GM12878 (cell line): ENCODE results near the gene RAP1B. TPM values are rescaled to one million over a fixed set of nuclear protein-coding genes. Genes with fewer than 3 reads are reported as not detected.

ENCODE experiments used
- ATAC-seq: fragments of 200-7000 bp; cut with Tn5 transposase; 3 replicates; pipeline ENCODE4 v1.9.1; 2020; ENCODE audit warnings: mild to moderate bottlenecking, moderate library complexity
- BruUV-seq: library from RNA; stranded (reverse); fragments of 400-500 nt; replicated peaks from 2 replicates; lab custom pipeline; 2021; lab: Mats Ljungman, UMichigan
- CTCF ChIA-PET: fragments of 300-600 bp; sonication (Branson Sonifier 250); formaldehyde crosslinking; extraction: SDS; loops from one replicate; lab custom pipeline; 2021; ENCODE audit warnings: inconsistent platforms; lab: Yijun Ruan, JAX
- POLR2A ChIA-PET: fragments of 350-600 bp; formaldehyde crosslinking; extraction: SDS; loops from one replicate; lab custom pipeline; 2021; ENCODE audit warnings: inconsistent platforms; lab: Charles Lee
- RAD21 ChIA-PET: fragments of 300-600 bp; sonication (Branson Sonifier 250); formaldehyde crosslinking; loops from one replicate; lab custom pipeline; 2023; ENCODE audit warnings: antibody characterized with exemption; ENCODE audit not compliant: unreplicated experiment; lab: Charles Lee
- SMC1A ChIA-PET: fragments of 300-600 bp; sonication (Branson Sonifier 250); formaldehyde crosslinking; loops from one replicate; lab custom pipeline; 2023; ENCODE audit not compliant: unreplicated experiment, uncharacterized antibody; lab: Charles Lee
- DNase-seq: peaks from one replicate; pipeline ENCODE4 v3.0.0-alpha.2; 2011; ENCODE audit warnings: low read depth, low spot score
- FAIRE-seq: peaks from 3 replicates; lab custom pipeline; 2011; peaks lifted over from hg19 to GRCh38; lab: Jason Lieb, UNC
- H2AFZ ChIP-seq: 2 replicates; pipeline ENCODE4 v1.6.0; 2011; ENCODE audit warnings: low read depth, low read length, control low read depth; ENCODE audit not compliant: control insufficient read depth
- H3K27ac ChIP-seq: 2 replicates; pipeline ENCODE4 v1.5.1; 2011; ENCODE audit warnings: control low read depth; ENCODE audit not compliant: control insufficient read depth, insufficient read depth
- H3K27me3 ChIP-seq, 2 experiments: replicated peaks in 1 of 2; 2 replicates each; pipeline versions ENCODE4 v1.6.0 to v1.6.1; 2011; ENCODE audit warnings: low read length in 1 of 2; ENCODE audit not compliant: control insufficient read depth in 2 of 2, insufficient read depth in 2 of 2
- H3K36me3 ChIP-seq, 2 experiments: 2 replicates each; pipeline ENCODE4 v1.5.1; 2011; ENCODE audit warnings: low read length in 1 of 2; ENCODE audit not compliant: control insufficient read depth in 2 of 2, insufficient read depth in 2 of 2
- H3K4me1 ChIP-seq: 2 replicates; pipeline ENCODE4 v1.6.1; 2011; ENCODE audit warnings: mild to moderate bottlenecking, low read length, moderate library complexity, mixed read lengths; ENCODE audit not compliant: control insufficient read depth, insufficient read depth
- H3K4me2 ChIP-seq: 2 replicates; pipeline ENCODE4 v1.6.0; 2011; ENCODE audit warnings: control low read depth; ENCODE audit not compliant: control insufficient read depth, insufficient read depth
- H3K4me3 ChIP-seq: fragments of 200-600 bp; sonication (generic); 2 replicates; pipeline ENCODE4 v1.5.1; 2016
- H3K79me2 ChIP-seq: 2 replicates; pipeline ENCODE4 v1.6.0; 2011; ENCODE audit warnings: low read length; ENCODE audit not compliant: control insufficient read depth, insufficient read depth
- H3K9ac ChIP-seq: 2 replicates; pipeline ENCODE4 v1.8.0; 2011; ENCODE audit warnings: low read length, control low read depth, mixed read lengths; ENCODE audit not compliant: control insufficient read depth, insufficient read depth
- H3K9me3 ChIP-seq: replicated peaks from 3 replicates; pipeline ENCODE4 v1.5.1; 2011; ENCODE audit warnings: mild to moderate bottlenecking, low read length; ENCODE audit not compliant: control insufficient read depth, insufficient read depth
- H4K20me1 ChIP-seq: 2 replicates; pipeline ENCODE4 v1.6.0; 2011; ENCODE audit not compliant: control insufficient read depth, insufficient read depth
- ATF2 ChIP-seq: IDR thresholded peaks from 2 replicates; pipeline ENCODE4 v1.6.1; 2012; ENCODE audit warnings: low read length, inconsistent platforms
- BCL11A ChIP-seq: IDR thresholded peaks from 2 replicates; pipeline ENCODE4 v1.6.1; 2011; ENCODE audit warnings: low read depth, low read length
- ETV6 ChIP-seq, 2 experiments: fragments of 450-650 bp in 1 of 2; IDR thresholded peaks in 1 of 2; conservative IDR thresholded peaks in 1 of 2; 2 replicates each; pipeline ENCODE4 v1.6.1; 2014; ENCODE audit warnings: antibody characterized with exemption in 1 of 2, borderline replicate concordance in 1 of 2, low read depth in 1 of 2, mild to moderate bottlenecking in 1 of 2, moderate library complexity in 1 of 2
- FOXM1 ChIP-seq: IDR thresholded peaks from 2 replicates; pipeline ENCODE4 v1.6.1; 2012; ENCODE audit warnings: low read depth, mild to moderate bottlenecking, inconsistent platforms, low read length, moderate library complexity
- GATAD2B ChIP-seq: fragments of 450-650 bp; conservative IDR thresholded peaks from 2 replicates; pipeline ENCODE4 v1.6.1; 2017; ENCODE audit warnings: low read depth, mild to moderate bottlenecking, moderate library complexity
- HDAC2 ChIP-seq: fragments of 200-600 bp; sonication (generic); IDR thresholded peaks from 2 replicates; pipeline ENCODE4 v1.6.1; 2017
- IKZF1 ChIP-seq: fragments of 450-650 bp; conservative IDR thresholded peaks from 2 replicates; pipeline ENCODE4 v1.6.1; 2017; ENCODE audit warnings: antibody characterized with exemption, mild to moderate bottlenecking
- IKZF2 ChIP-seq, 2 experiments: fragments of 450-650 bp; IDR thresholded peaks; 2 replicates each; pipeline ENCODE4 v1.6.1; 2017; ENCODE audit warnings: mild to moderate bottlenecking in 2 of 2, moderate library complexity in 2 of 2
- MLLT1 ChIP-seq: fragments of 450-650 bp; IDR thresholded peaks from 2 replicates; pipeline ENCODE4 v1.6.1; 2016; ENCODE audit warnings: mild to moderate bottlenecking
- NBN ChIP-seq: fragments of 450-650 bp; IDR thresholded peaks from 2 replicates; pipeline ENCODE4 v1.6.1; 2016
- NFXL1 ChIP-seq: fragments of 450-650 bp; IDR thresholded peaks from 2 replicates; pipeline ENCODE4 v1.6.1; 2017; ENCODE audit warnings: antibody characterized with exemption, mild to moderate bottlenecking, borderline replicate concordance
- NKRF ChIP-seq: fragments of 450-650 bp; conservative IDR thresholded peaks from 2 replicates; pipeline ENCODE4 v1.6.1; 2017; ENCODE audit warnings: mild to moderate bottlenecking, moderate library complexity
- POLR2AphosphoS5 ChIP-seq: IDR thresholded peaks from 2 replicates; pipeline ENCODE4 v1.6.1; 2011; ENCODE audit warnings: mild to moderate bottlenecking, low read length, inconsistent platforms
- SIN3A ChIP-seq: IDR thresholded peaks from 2 replicates; pipeline ENCODE4 v1.6.1; 2012; ENCODE audit warnings: low read depth, low read length, improper control_type of control experiment
- SMARCA5 ChIP-seq: fragments of 450-650 bp; IDR thresholded peaks from 2 replicates; pipeline ENCODE4 v1.6.1; 2017; ENCODE audit warnings: mild to moderate bottlenecking
- SPI1 ChIP-seq: IDR thresholded peaks from 2 replicates; pipeline ENCODE4 v1.6.1; 2011; ENCODE audit warnings: low read depth, mild to moderate bottlenecking, low read length, moderate library complexity, borderline replicate concordance; ENCODE audit not compliant: insufficient read depth
- SUPT20H ChIP-seq: IDR thresholded peaks from 2 replicates; pipeline ENCODE4 v1.6.1; 2011; ENCODE audit warnings: low read depth, mild to moderate bottlenecking, low read length, moderate library complexity, borderline replicate concordance; ENCODE audit not compliant: control insufficient read depth
- YY1 ChIP-seq: IDR thresholded peaks from 2 replicates; pipeline ENCODE4 v1.6.1; 2011; ENCODE audit warnings: low read depth, mild to moderate bottlenecking, low read length
- WGBS: methylation state at CpG from one replicate; pipeline ENCODE4 v1.1.6; 2016; ENCODE audit warnings: low lambda C conversion rate; ENCODE audit not compliant: insufficient replicate concordance, insufficient coverage; ENCODE audit errors: missing lambda C conversion rate; 5-methylcytosine and 5-hydroxymethylcytosine counted together
- in situ Hi-C: fragments of 300-500 bp; cut with MboI; formaldehyde crosslinking; loops from 9 replicates; pipeline ENCODE4 v1.14.3; 2018; ENCODE audit warnings: mixed read lengths
- intact Hi-C: fragments of 100-400 bp; cut with micrococcal nuclease; formaldehyde crosslinking; loops from one replicate; pipeline ENCODE4 v1.14.2; 2022; ENCODE audit not compliant: unreplicated experiment
- polyA plus RNA-seq, 11 experiments: library from polyadenylated mRNA; depleted of rRNA in 4 of 11; unstranded in 6 of 11; stranded (reverse) in 5 of 11; fragments of >200 nt; fragmentation: Nextera tagmentation in 4 of 11; fragmentation: Illumina TruSeq in 1 of 11; extraction: Ambion mirVana in 4 of 11; extraction: Trizol in 1 of 11; gene quantifications; 1 replicate in 1 of 11; 2 replicates in 10 of 11; pipeline versions ENCODE4 v1.2.1 to v1.2.3, GENCODE V29; 2011 to 2016; ENCODE audit warnings: inconsistent platforms in 2 of 11, missing spikeins in 2 of 11, low read depth in 1 of 11
- total RNA-seq, 4 experiments: library from RNA; depleted of rRNA in 3 of 4; stranded (reverse); fragments of >200 nt in 3 of 4; fragmentation: Illumina TruSeq in 1 of 4; extraction: Trizol in 1 of 4; gene quantifications; 2 replicates each; pipeline versions ENCODE4 v1.2.1 to v1.2.3, GENCODE V29; 2013 to 2021

RAP1B gene
- total and polyA plus RNA-seq, 10 of the 15 experiments (the other 5 are each of a cell fraction or from before 2014, with no cell fraction given), result 88.9 to 219 (median 127) TPM

- Histone ChIP-seq H3K9me3 (no peaks in the 10 kb centered on the region), H3K4me2 (0 out of 2 replicates have a peak overlapping the region, but pooled peaks have one; percentile 57), H3K4me1 (peaks cover 4% of the 10 kb centered on the region; the same call in 1 of the 2 replicates), H4K20me1 (0 out of 2 replicates have a peak, but pooled peaks cover 2% of the 10 kb centered on the region), H3K79me2 (peaks cover 54% of the 10 kb centered on the region), H3K36me3 (no peaks in the 10 kb centered on the region), H3K9ac (peak overlapping the region; percentile 98), H3K27me3 (no peaks in the 10 kb centered on the region), H3K27ac (peak overlapping the region; percentile 98), H3K4me3 (peak overlapping the region; percentile 86), H2AFZ (peak overlapping the region; percentile 34; the same call in 1 of the 2 replicates)
- ChIA-PET RAD21 (interaction anchor here (0.6 to 5.1 kb wide), 23 partner anchors 9 to 388 kb away, joined by 3 to 42 read pairs (median 5); partner anchors contain the start of genes MDM1 and SLC35E3), SMC1A (interaction anchor here (0.8 to 5.9 kb wide), 14 partner anchors 12 to 251 kb away, joined by 3 to 53 read pairs (median 4); no protein-coding TSS in a partner anchor), CTCF (interaction anchor here (1.6 to 2.1 kb wide), 2 partner anchors 162 to 251 kb away, joined by 7 to 11 read pairs; no protein-coding TSS in a partner anchor), POLR2A (interaction anchor here (0.6 to 2.3 kb wide), 21 partner anchors 8 to 370 kb away, joined by 3 to 13 read pairs (median 4); no protein-coding TSS in a partner anchor)
- TF ChIP-seq NFXL1, result no peak
- peak; percentile 36 to 46; a peak in 3 of 4 replicates for TF ChIP-seq IKZF2 (IDR thresholded peaks at IDR 0.05)
- TF ChIP-seq NBN, result 0 out of 2 replicates have a peak, but pooled peaks have one; percentile 24
- TF ChIP-seq MLLT1, result peak; percentile 74; the same call in 1 of the 2 replicates
- 0 out of 4 replicates have a peak, but pooled peaks of 1 of the 2 experiments have one; percentile 27 for TF ChIP-seq ETV6 (conservative IDR thresholded peaks at IDR 0.05 in 1 of 2, IDR thresholded peaks at IDR 0.05 in 1 of 2; ENCODE audit: borderline replicate concordance in 1 of 2, low read depth in 1 of 2)
- peak; percentile 64 for TF ChIP-seq YY1
- TF ChIP-seq SPI1, result peak; percentile 16; the same call in 1 of the 2 replicates
- TF ChIP-seq SMARCA5, result 0 out of 2 replicates have a peak, but pooled peaks have one; percentile 14
- TF ChIP-seq ATF2, result no peak
- TF ChIP-seq FOXM1, result 0 out of 2 replicates have a peak, but pooled peaks have one; percentile 17
- no peak for TF ChIP-seq SUPT20H
- 0 out of 2 replicates have a peak, but pooled peaks have one; percentile 49 for TF ChIP-seq POLR2AphosphoS5
- 0 out of 2 replicates have a peak, but pooled peaks have one; percentile 27 for TF ChIP-seq BCL11A
- no peak for TF ChIP-seq SIN3A
- TF ChIP-seq HDAC2, result no peak
- TF ChIP-seq NKRF, result peak; percentile 61
- 0 out of 2 replicates have a peak, but pooled peaks have one; percentile 40 for TF ChIP-seq GATAD2B
- peak; percentile 38; the same call in 1 of the 2 replicates for TF ChIP-seq IKZF1
- no TSS peak for BruUV-seq
- intact Hi-C loops, result loop anchor here (2.0 to 5.0 kb wide), 4 partner anchors 128 to 252 kb away; partner anchors contain the start of gene MDM2
- in situ Hi-C loops, result loop anchor here (25.0 kb wide), 1 partner anchor 249 kb away; no protein-coding TSS in a partner anchor
- under 1% methylated on average over 14 of the region's 72 CpGs for WGBS
- DNase-seq, result no peak
- peak; percentile 54 for FAIRE-seq
- peak; percentile 11 for ATAC-seq
Observed at GRCh38 chr12:68611094-68611805, 551 bp downstream of the RAP1B start.
